Measurements from ENCODE around the gene CERS5.

GRCh38 chr12:50184261-50184660 lies 17.1 kb upstream of the CERS5 start:
- TF ChIP-seq EZH2 (IDR thresholded peaks at IDR 0.05) (no peak), POLR2AphosphoS5 (IDR thresholded peaks at IDR 0.05; ENCODE audit: borderline replicate concordance, low read depth, low read length) (no peak), FOXP2 (optimal IDR thresholded peaks at IDR 0.05; ENCODE audit: control extremely low read depth, extremely low read length, insufficient read depth) (no peak)

Measured in SK-N-MC (cell line).